ENCODE results near the gene G6PD. TPM values are rescaled to one million over a fixed set of nuclear protein-coding genes. Genes with fewer than 3 reads are reported as not detected.

G6PD gene
- 33.1 TPM for total RNA-seq

DNA sequence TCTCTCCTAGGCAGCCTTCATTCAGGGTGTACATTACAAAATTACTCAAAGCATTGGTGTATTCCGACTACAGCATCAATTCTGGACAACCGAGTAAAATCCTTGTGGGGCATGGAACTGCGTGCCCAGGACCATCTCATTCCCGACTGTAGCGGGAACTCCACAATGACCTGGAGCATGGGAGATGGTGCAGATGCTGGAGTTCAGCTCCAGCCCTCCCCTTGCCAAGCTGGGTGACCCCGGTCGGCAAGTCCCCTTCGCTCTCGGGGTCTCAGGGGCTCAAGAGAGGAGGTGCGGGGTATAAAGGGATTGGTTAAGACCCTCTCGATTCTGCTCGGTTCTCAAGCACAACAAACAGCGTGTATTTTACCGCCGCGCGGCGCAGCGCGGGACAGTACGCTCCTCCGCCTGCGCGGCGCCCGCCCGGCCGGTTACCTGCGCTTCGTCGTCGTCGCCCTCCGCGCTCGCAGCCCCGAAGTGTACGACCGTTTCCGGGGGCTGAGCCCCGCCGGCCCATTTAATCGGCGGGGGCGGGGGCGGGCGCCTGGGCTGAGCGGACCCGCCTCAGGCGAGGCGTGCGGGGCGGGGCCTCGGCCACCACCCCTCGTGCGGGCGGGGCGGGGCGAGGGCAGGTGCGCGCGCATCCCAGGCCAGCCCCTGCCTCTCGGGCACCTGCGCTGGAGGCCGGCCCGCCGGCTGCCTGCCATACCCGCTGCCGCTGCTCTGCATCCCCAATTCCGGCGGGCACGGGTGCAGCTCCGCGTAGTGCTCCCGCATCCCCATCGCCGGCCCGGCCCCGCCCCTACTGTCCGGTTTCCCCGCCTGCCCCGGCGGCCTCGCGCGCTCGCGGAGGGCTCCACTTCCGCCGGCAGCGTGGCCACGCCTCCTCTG, at the start of gene G6PD:
Gene G6PD, minus strand, starts transcription at position 493 of the 891 bp plus-strand sequence. CDS start 691 bp downstream, outside the sequence.

GRCh38 chrX:154584585-154585183, 38.0 kb upstream of the G6PD start, which contains the start of gene CTAG1A:
Gene CTAG1A (plus strand): TSS chrX:154585133. CDS start chrX:154585207, 74 bp downstream.

DNA sequence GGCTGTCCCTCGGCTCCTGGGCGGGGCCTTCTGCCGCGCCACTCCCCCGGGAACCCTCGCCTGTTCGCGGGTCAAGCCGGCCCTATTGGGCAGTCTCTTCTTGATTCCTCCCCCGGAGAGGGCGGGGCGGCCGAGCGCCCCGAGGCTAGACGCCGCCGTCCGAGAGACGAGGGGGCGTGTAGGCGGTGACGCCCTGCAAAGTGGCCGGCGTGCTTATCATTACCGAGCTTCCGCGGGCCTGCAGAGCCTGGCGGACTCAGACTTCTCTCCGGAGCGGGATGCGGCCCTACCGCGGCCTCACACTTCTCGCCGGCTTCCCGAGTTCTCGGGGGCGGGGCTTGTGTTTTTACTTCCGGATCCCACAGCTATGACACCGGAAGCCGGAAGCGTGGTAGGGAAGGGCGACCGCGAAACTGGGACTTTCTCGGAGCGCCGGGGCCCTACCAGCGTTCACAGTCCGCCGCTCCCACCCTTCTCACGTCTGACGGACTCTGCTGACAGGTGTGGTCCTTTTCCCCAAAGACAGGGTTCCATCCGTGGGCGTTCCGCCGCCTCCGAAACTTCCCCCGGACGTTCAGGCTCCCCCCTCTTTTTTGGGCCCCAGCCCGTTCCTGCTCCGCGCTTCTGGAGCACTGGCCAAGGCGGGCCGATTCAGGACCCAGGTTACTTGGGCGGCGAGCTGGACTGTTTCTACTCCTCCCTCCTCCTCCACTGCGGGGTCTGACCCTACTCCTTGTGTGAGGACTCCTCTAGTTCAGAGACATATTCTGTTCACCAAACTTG, 790 bp upstream of the G6PD start, which contains the start of gene IKBKG:
Gene IKBKG, plus strand, starts transcription at position 376 of the 783 bp plus-strand sequence. CDS start 4,383 bp downstream, outside the sequence.

DNA sequence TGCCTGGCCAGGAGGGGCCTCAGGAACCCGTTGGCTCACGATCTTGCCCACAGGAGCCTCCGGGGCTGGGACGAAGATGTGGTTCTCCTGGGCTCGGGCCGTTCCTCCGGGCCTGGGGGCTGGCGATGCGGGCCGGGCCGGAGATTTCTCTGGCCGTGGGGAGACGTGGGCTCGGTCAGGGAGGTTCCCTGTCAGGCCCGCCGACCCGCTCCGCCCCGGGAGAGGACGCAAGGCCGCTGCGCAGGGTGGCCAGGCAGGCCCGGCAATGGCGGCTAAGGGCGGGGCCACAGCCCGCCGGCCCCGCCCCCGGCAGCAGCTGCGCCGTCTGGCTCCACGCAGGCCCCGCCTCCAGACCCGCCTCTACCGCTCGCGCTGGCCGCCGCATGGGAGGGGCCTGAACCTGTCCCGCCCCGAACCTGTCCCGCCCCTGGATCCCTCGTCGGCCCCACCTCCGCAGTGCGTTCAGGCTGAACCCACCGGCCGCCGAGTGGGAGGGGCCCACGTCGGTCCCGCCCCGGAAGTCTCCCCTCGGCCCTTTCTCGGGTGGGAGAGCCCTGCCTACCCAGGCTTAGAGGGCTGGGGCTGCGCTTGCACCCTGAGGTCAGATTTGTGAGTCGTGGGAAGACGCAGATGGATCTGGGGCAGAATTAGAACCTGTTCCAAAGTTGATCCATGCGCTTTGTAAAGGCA, 30.5 kb downstream of the G6PD start, which contains the start of gene FAM3A:
Gene FAM3A, minus strand, starts transcription at position 267 of the 690 bp plus-strand sequence. CDS start 460 bp downstream, outside the sequence.

GRCh38 chrX:154490414-154491083, 56.1 kb downstream of the G6PD start, which contains the start of gene SLC10A3:
Gene SLC10A3 (minus strand): TSS chrX:154490629. CDS start chrX:154488940, 1,689 bp downstream.

GRCh38 chrX:154486396-154487207, 60.0 kb downstream of the G6PD start, which contains the start of gene UBL4A:
Gene UBL4A (minus strand): TSS chrX:154486615. CDS start chrX:154486584, 31 bp downstream.

Other genes with a start within 250 kb of the G6PD start
- gene FLNA, start 172.2 kb downstream of the G6PD start, total RNA-seq: 469 TPM
- gene EMD, start 167.6 kb downstream of the G6PD start, total RNA-seq: 23.0 TPM
- 5,669 TPM for gene RPL10, start 148.5 kb downstream of the G6PD start, total RNA-seq
- gene DNASE1L1, start 137.6 kb downstream of the G6PD start, total RNA-seq: 17.3 TPM
- gene TAFAZZIN, start 135.3 kb downstream of the G6PD start, total RNA-seq: 26.3 TPM
- 94.4 TPM for gene ATP6AP1, start 118.2 kb downstream of the G6PD start, total RNA-seq
- 190 TPM for gene GDI1, start 109.7 kb downstream of the G6PD start, total RNA-seq
- gene FAM50A, start 102.7 kb downstream of the G6PD start, total RNA-seq: 37.8 TPM
- gene PLXNA3, start 88.6 kb downstream of the G6PD start, total RNA-seq: 31.2 TPM
- 20.0 TPM for gene LAGE3, start 67.6 kb downstream of the G6PD start, total RNA-seq
- gene UBL4A, start 60.2 kb downstream of the G6PD start, total RNA-seq: 30.8 TPM
- 14.2 TPM for gene SLC10A3, start 56.2 kb downstream of the G6PD start, total RNA-seq
- 24.8 TPM for gene FAM3A, start 30.6 kb downstream of the G6PD start, total RNA-seq
- 13.2 TPM for gene IKBKG, start 774 bp upstream of the G6PD start, total RNA-seq
- gene CTAG1A, start 38.3 kb upstream of the G6PD start, total RNA-seq: not detected
- not detected for gene CTAG1B, start 72.4 kb upstream of the G6PD start, total RNA-seq
- gene CTAG2, start 106.7 kb upstream of the G6PD start, total RNA-seq: not detected
- gene GAB3, start 204.2 kb upstream of the G6PD start, total RNA-seq: 4.3 TPM
- 41.2 TPM for gene DKC1, start 216.0 kb upstream of the G6PD start, total RNA-seq

All from camera-type eye (tissue), 1 donor.